NCI-H2029 treated with DMSO at 0.1 percent for 48 hours (cell line): ENCODE measurements around the gene KIF18A.
"Not testable (repeated sequence)": the region's sequence is repeated elsewhere in the genome, so short reads cannot be mapped to it uniquely, and the experiment has no call there.

ENCODE experiments used
- DNase-seq: peaks from one replicate; lab custom pipeline; 2025; lab: John Stamatoyannopoulos, UW

The KIF18A gene

DNA sequence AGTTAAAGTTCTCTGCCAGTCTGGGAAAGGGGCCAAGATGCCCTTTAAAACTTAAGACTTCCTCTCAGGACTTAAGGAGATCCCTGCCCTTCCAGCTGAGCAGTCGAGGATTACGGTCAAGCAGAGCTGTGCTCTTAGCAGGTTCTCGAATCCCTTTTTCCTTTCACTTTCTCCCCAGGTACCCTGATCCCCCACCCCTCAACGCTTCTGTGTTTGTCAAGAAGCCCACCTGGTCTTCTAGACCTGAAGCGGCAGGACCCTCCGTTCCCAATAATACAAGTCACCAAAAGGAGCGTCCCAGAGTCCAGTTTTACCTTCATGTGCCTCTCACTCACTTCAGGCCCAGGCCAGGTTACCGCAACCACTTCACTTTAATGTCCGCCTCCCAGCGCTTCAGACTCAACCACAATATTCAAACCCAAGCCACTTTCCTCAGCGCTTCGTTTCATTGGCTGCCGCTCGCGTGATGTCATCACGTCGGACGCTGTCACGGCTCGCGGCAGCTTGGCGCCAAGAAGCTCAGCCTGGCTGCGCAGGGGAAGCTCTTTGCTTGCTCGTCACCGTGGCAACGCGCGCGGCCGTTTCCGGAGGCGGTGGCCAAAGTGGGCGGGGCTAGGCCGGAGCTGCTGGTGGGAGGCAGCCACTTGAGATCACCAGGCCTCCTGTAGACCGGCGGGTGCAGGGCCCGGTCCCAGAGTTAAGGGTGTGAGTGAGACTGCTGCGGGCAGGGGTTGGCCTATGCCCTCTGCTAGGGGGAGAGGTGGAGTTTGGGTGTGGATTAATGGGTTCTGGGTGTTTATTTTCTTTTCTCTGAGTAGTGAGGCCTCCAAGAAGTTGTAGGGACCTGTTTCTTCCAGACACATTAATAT lies at the start of gene KIF18A, which contains the start of gene METTL15:
Gene KIF18A (minus strand): TSS at position 407 of the 869 bp plus-strand sequence. CDS start 10,209 bp downstream, outside the sequence.
Gene METTL15 (plus strand): TSS at position 639 of the 869 bp plus-strand sequence. CDS start 4,947 bp downstream, outside the sequence.
- DNase-seq, result peak; percentile 96

- no peak for DNase-seq
Measured at GRCh38 chr11:28153586-28153985, 45.6 kb upstream of the KIF18A start.

GRCh38 chr11:28152743-28153142 lies 44.8 kb upstream of the KIF18A start:
- DNase-seq, result no peak

- DNase-seq, result no peak
Measured at GRCh38 chr11:28146123-28146751, 38.3 kb upstream of the KIF18A start.

GRCh38 chr11:28144808-28145207 lies 36.9 kb upstream of the KIF18A start:
- no peak for DNase-seq

- no peak for DNase-seq
Measured at GRCh38 chr11:28142724-28143123, 34.8 kb upstream of the KIF18A start.

GRCh38 chr11:28140689-28141455 lies 32.9 kb upstream of the KIF18A start:
- DNase-seq, result no peak

GRCh38 chr11:28139841-28140415 lies 32.0 kb upstream of the KIF18A start:
- DNase-seq, result no peak

DNA sequence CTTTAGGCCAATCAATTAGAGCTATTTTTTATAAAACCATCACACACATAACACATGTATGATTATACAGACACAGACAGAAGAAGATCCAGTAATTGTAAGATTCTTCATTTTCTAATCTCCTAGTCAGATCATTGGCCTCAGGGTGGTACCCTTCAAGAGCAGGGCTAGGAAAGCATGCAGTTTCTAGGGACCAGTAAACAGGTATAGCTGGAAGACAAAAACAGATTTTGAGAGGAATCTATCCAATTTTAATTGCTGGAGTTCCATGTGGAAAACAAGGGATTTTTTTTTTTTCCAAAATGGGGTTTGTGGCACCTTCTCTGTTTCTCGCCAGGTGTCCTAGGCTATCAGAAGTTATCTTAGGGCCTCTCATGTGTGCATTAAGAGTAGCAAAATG lies 29.9 kb upstream of the KIF18A start:
- no peak for DNase-seq

DNA sequence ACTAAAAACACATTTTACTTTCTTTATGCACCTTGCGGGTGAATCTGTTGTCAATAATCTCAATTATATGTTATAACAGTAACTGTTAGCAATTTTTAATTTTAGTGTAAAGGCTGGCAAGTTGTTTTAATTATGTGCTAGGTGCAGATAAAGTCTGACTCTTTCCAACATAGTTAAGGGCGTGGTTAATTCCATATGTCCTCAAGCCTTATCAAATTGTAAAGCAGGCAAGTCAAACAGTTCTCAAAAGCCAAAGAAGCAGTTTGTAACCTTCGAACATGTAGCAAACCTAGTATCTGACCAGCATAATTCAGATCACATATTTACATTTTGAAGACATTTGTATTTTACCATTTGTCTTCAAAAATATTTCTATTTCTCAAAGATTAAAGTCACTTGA lies 29.4 kb upstream of the KIF18A start:
- no peak for DNase-seq

DNA sequence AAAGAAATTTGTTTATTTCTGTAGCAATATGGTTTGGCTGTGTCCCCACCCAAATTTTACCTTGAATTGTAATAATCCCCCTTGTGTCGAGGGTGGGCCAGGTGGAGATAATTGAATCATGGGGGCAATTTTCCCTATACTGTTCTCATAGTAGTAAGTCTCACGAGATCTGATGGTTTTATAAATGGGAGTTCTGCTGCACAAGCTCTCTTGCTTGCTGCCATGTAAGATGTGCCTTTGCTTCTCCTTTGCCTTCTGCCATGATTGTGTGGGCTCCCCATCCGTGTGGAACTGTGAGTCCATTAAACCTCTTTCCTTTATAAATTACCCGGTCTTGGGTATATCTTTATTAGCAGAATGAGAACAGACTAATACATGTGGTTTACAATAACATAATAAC lies 28.2 kb upstream of the KIF18A start:
- not testable (repeated sequence) for DNase-seq

DNA sequence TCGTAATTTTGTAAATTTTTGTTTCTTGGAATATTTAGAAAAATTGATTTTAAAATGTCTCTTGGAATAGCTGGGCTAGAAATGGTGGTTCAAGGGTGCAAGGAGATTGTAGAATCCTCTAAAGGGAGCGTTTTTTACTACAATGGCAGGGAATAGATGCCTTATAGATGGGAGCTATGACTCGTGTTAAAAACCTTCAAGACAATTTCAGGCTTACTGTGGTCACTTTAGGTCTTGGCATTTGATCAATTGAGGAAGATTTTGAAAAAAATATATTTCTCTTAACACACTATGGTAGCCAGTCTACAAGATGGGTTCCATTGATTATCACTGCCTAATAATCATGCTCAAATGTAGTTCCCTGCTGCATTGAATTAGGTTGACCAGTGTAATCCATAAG lies 25.2 kb upstream of the KIF18A start:
- no peak for DNase-seq

DNA sequence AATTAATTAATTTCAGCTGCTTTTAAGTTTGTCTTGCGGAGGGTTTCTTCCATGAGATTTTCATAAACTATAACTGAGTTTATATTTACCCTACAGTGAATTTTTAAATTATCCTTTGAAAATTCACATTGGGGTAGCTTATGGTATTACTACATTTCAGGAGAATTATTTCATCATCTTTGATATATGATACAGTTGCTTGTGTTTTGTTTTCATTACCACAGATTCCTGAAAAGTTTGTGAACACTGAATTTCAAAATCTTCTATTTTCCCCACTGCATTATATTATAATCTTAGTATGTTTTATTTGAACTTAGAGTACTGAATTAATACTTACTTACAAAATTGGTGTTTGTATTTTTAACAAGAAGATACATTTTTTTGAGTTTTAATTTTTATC lies 24.6 kb upstream of the KIF18A start:
- DNase-seq, result no peak

- DNase-seq, result no peak
Measured at GRCh38 chr11:28123151-28123581, 15.2 kb upstream of the KIF18A start.

- no peak for DNase-seq
Measured at GRCh38 chr11:28117712-28118111, 9.8 kb upstream of the KIF18A start.

DNA sequence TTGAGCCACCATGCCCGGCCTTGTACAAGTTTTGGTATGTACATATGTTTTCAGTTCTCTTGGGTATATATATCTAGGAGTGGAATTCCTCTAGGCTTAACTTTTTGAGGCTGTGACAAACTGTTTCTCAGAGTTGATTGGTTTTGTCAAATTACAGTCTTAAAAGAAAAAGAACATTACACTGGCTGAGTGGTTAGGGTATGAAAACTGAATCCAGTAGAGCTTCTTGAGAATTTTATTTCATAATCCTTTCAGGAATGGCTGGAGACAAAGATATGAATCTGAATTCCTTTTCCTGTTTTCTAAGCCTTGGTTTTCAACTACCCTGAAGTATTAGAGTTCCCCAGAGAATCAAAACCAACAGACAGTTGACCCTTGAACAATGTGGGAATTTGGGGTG lies 6.8 kb upstream of the KIF18A start:
- no peak for DNase-seq

GRCh38 chr11:28114116-28114515 lies 6.2 kb upstream of the KIF18A start:
- no peak for DNase-seq

DNA sequence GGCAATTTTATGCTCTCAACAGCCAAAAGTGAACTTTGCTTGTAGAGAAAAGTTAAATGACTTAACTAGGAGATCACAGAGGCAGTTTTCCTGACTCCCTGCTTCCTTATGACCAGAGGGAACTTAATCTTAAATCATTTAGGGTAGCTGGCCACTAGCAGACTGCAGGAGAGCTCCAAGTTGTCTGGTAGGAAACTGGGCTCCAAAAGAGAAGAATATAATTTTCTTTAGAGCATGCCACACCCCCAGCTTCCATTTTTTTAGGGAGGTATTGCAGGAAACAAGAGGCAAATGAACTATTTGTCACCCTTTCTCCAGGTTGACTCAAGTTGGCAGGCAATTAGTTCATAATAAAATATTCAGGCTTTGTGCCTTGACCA lies 2.9 kb upstream of the KIF18A start:
- no peak for DNase-seq

DNA sequence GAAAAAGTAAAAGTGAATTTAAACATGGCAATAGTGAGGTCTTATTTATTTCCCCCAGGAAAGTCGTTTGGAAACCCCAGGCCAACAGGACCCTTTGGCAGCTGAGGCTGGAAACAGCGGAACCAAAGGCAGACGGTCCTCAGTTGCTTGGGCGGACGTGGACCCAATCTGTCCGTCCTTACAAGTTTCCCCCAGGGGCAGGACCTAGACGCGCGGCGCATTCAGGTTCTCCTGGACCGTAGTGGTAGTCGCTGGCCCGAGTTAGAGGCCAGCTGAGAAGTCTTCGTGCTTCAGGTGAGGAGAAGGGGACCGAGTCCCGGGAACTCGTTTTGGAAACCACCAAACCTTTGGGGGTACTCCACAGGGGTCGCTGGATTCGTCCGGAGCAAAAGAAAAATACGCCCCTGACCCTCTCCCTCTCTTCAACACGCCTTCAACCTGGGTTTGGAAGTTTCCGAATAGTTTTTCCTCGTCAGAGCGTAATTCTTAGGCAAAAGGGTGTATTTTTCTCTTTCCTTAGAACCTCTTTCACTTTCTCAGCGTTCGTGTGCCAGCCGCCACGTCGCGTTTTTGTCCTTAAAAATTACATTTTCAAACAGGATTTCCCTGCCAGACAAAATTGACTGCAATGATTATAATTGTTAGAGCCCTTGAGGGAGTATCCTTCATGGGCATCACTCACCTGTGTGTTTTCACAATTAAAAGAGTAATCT lies 2.3 kb upstream of the KIF18A start:
- DNase-seq, result peak; percentile 45

- no peak for DNase-seq
Measured at GRCh38 chr11:28108958-28109357, 1.0 kb upstream of the KIF18A start.

DNA sequence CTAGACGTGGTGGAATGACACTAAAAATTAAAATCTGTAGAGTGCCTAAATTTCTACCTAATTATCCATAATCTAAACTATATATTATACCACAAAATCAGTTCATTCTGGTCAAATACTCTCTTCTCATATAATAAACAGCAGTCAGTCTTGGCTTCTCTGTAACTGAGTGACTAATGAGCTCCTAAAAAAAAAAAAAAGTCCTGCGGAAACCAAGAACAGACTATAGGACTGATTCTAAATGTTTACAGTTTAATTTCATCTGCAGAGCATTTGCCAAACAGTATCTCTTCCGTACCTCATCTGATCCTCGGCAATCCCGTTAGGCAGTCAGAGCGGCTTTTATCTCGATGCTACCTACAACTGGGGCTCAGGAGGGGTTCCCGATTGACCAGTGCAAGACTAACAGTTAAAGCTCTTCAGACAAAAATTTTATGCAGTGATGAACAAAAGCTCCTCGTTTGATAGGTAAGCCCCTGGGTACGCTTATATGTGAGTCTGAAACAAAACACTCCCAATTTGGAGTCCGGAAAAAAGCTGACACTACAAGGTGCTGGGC lies 686 bp downstream of the KIF18A start:
- peak; percentile 43 for DNase-seq
